Fibroblast of lung (primary cell): ENCODE results near the gene AKAP13.

Source experiments
- EZH2 ChIP-seq: IDR thresholded peaks from 2 replicates; pipeline ENCODE4 v1.5.1; 2012; ENCODE audit warnings: low read length, control low read depth, mild to moderate bottlenecking; ENCODE audit errors: missing control alignments
- TF ChIP-seq, protein P1 (sequence below), 2 donors: IDR thresholded peaks in 1 of 2; conservative IDR thresholded peaks in 1 of 2; 1 replicate in 1 of 2; 2 replicates in 1 of 2; pipeline ENCODE4 v1.5.1; 2011 to 2012; ENCODE audit warnings: low read length in 2 of 2, control low read depth in 1 of 2, inconsistent platforms in 1 of 2, low read depth in 1 of 2, mild to moderate bottlenecking in 1 of 2

DNA sequence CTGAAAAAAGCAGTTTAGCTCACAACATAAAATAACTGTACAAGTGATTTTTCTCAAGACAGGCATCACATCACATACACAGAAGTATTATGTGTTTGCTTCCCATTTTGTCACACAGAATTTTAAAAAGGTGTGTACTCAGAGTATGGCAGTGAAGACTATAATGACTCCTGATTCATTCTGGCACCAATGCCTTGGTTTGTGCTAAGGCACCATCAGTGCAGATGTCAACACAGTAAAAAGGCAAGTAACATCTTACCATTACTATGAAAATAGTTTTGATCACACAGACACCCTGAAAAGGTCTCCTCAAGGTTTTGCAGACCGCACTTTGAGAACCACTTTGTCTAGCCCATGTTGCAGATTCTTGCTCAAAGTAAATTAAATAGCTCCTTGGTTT is 222.8 kb downstream of the AKAP13 start:
- TF ChIP-seq, protein P1, sequence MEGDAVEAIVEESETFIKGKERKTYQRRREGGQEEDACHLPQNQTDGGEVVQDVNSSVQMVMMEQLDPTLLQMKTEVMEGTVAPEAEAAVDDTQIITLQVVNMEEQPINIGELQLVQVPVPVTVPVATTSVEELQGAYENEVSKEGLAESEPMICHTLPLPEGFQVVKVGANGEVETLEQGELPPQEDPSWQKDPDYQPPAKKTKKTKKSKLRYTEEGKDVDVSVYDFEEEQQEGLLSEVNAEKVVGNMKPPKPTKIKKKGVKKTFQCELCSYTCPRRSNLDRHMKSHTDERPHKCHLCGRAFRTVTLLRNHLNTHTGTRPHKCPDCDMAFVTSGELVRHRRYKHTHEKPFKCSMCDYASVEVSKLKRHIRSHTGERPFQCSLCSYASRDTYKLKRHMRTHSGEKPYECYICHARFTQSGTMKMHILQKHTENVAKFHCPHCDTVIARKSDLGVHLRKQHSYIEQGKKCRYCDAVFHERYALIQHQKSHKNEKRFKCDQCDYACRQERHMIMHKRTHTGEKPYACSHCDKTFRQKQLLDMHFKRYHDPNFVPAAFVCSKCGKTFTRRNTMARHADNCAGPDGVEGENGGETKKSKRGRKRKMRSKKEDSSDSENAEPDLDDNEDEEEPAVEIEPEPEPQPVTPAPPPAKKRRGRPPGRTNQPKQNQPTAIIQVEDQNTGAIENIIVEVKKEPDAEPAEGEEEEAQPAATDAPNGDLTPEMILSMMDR (conservative IDR thresholded peaks at IDR 0.05 in 1 of 2, IDR thresholded peaks at IDR 0.05 in 1 of 2; ENCODE audit: low read depth in 1 of 2, low read length in 2 of 2), result no peak
- TF ChIP-seq EZH2, result no peak
